Lower leg skin (tissue), 4 donors: ENCODE results near the gene DLGAP3. TPM values are rescaled to one million over a fixed set of nuclear protein-coding genes. Genes with fewer than 3 reads are reported as not detected.

ENCODE experiments used
- DNase-seq, 2 donors: peaks; one replicate each; pipeline ENCODE4 v3.0.0-alpha.2; 2019; ENCODE audit warnings: low spot score in 2 of 2
- H3K4me3 ChIP-seq: fragments of 200-600 bp; sonication (generic); 2 replicates; pipeline ENCODE4 v1.5.1; 2017; ENCODE audit warnings: mild to moderate bottlenecking, low read depth; ENCODE audit not compliant: poor library complexity, severe bottlenecking
- CTCF ChIP-seq, 3 donors: fragments of 450-650 bp; IDR thresholded peaks; one replicate each; pipeline ENCODE4 v1.5.1; 2016; ENCODE audit warnings: antibody characterized with exemption in 3 of 3, mild to moderate bottlenecking in 3 of 3, moderate library complexity in 2 of 3
- POLR2A ChIP-seq, 2 donors: fragments of 450-650 bp; IDR thresholded peaks; one replicate each; pipeline ENCODE4 v1.6.1; 2016 to 2017; ENCODE audit warnings: antibody characterized with exemption in 2 of 2, mild to moderate bottlenecking in 1 of 2, moderate library complexity in 1 of 2
- WGBS, 2 donors: methylation state at CpG; one replicate each; pipeline ENCODE4 v1.1.5; 2018; 5-methylcytosine and 5-hydroxymethylcytosine counted together
- intact Hi-C: fragments of 100-400 bp; cut with DNase I; formaldehyde crosslinking; loops from one replicate; pipeline ENCODE4 v1.15.0; 2023; ENCODE audit warnings: low total_unique reads
- total RNA-seq, 4 donors: library from RNA; depleted of rRNA; stranded (reverse); fragments of >200 nt; gene quantifications; one replicate each; pipeline ENCODE4 v1.1.0, GENCODE V29; 2016

Gene DLGAP3
- total RNA-seq, 4 donors from 2014 or later: 0.07 to 0.19 TPM; not detected in 2

- 22 to 32% methylated on average over 9 of the region's 9 CpGs for WGBS, 2 donors
- TF ChIP-seq POLR2A (IDR thresholded peaks at IDR 0.05) (no peak), CTCF (IDR thresholded peaks at IDR 0.05) (no peak)
- intact Hi-C loops: no loop called here
- no peak overlapping the region for H3K4me3 ChIP-seq
- no peak for DNase-seq
Observed at GRCh38 chr1:34866762-34867109, 62.7 kb downstream of the DLGAP3 start.

GRCh38 chr1:34865981-34866761 lies 63.3 kb downstream of the DLGAP3 start:
- DNase-seq: peak; percentile 77 to 98
- intact Hi-C loops: no loop called here
- TF ChIP-seq CTCF (IDR thresholded peaks at IDR 0.05) (peak in 1 of 3 donors; percentile 84), POLR2A (IDR thresholded peaks at IDR 0.05) (no peak)
- H3K4me3 ChIP-seq: peak overlapping the region; percentile 66
- WGBS, 2 donors: 1 to 5% methylated on average over 35 to 73 of the region's 81 CpGs

GRCh38 chr1:34865573-34865972 lies 63.9 kb downstream of the DLGAP3 start:
- intact Hi-C loops: no loop called here
- 16 to 34% methylated on average over 25 of the region's 25 CpGs for WGBS, 2 donors
- TF ChIP-seq POLR2A (IDR thresholded peaks at IDR 0.05) (no peak), CTCF (IDR thresholded peaks at IDR 0.05) (no peak)
- peak overlapping the region; percentile 66 for H3K4me3 ChIP-seq
- no peak for DNase-seq

- 92 to 94% methylated on average over 8 of the region's 8 CpGs for WGBS, 2 donors
- no peak for DNase-seq
- no peak overlapping the region for H3K4me3 ChIP-seq
- TF ChIP-seq CTCF (IDR thresholded peaks at IDR 0.05) (no peak), POLR2A (IDR thresholded peaks at IDR 0.05) (no peak)
- intact Hi-C loops: no loop called here
Observed at GRCh38 chr1:34864759-34865158, 64.7 kb downstream of the DLGAP3 start.

GRCh38 chr1:34863501-34863900 lies 65.9 kb downstream of the DLGAP3 start:
- no peak for TF ChIP-seq POLR2A (IDR thresholded peaks at IDR 0.05)
- TF ChIP-seq CTCF (IDR thresholded peaks at IDR 0.05): no peak
- H3K4me3 ChIP-seq: no peak overlapping the region
- DNase-seq: no peak
- intact Hi-C loops: no loop called here
